ENCODE measurements around the gene AUP1.

GRCh38 chr2:74576863-74577229, 47.3 kb upstream of the AUP1 start:
- TF ChIP-seq RAD21 (conservative IDR thresholded peaks at IDR 0.05 in 1 of 2, IDR thresholded peaks at IDR 0.05 in 1 of 2) (no peak), CHD4 (IDR thresholded peaks at IDR 0.05; ENCODE audit: borderline replicate concordance) (no peak), POLR2AphosphoS2 (conservative IDR thresholded peaks at IDR 0.05; ENCODE audit: low read length) (no peak), CTCF (IDR thresholded peaks at IDR 0.05) (no peak), KDM1A (IDR thresholded peaks at IDR 0.05; ENCODE audit: low read depth) (no peak), ZFP36 (IDR thresholded peaks at IDR 0.05; ENCODE audit: borderline replicate concordance, partially characterized antibody) (no peak), CEBPB (IDR thresholded peaks at IDR 0.05) (no peak), USF2 (IDR thresholded peaks at IDR 0.05) (no peak)

Data from A549 (cell line).